HFFc6 (cell line): ENCODE data around the gene IRGQ. TPM values are rescaled to one million over a fixed set of nuclear protein-coding genes. Genes with fewer than 3 reads are reported as not detected.
"Not testable (repeated sequence)": the region's sequence is repeated elsewhere in the genome, so short reads cannot be mapped to it uniquely, and the experiment has no call there.

ENCODE experiments used
- DNase-seq: peaks from one replicate; pipeline ENCODE4 v3.0.0-alpha.2; 2018
- H3K27ac Mint-ChIP-seq: 2 replicates; pipeline ENCODE4 v1.8.0; 2020; ENCODE audit warnings: mild to moderate bottlenecking, mixed read lengths
- H3K27me3 Mint-ChIP-seq: 2 replicates; pipeline ENCODE4 v1.8.0; 2021; ENCODE audit warnings: mild to moderate bottlenecking, moderate library complexity, mixed read lengths; ENCODE audit not compliant: insufficient read depth
- H3K36me3 Mint-ChIP-seq: 2 replicates; pipeline ENCODE4 v1.8.0; 2021; ENCODE audit warnings: low read depth, mixed read lengths
- H3K4me1 Mint-ChIP-seq: 2 replicates; pipeline ENCODE4 v1.8.0; 2020; ENCODE audit warnings: low read depth, mixed read lengths
- H3K4me3 Mint-ChIP-seq: 2 replicates; pipeline ENCODE4 v1.8.0; 2020; ENCODE audit warnings: mild to moderate bottlenecking, moderate library complexity, mixed read lengths
- H3K9me3 Mint-ChIP-seq: 2 replicates; pipeline ENCODE4 v1.8.0; 2020; ENCODE audit warnings: mild to moderate bottlenecking, mixed read lengths
- total RNA-seq, 6 experiments: library from RNA; stranded (reverse); fragmentation: NEBNext Ultra II Directional; extraction: Animal tissue kit (Norgen Biotek cat#: 25700); gene quantifications; 2 replicates in 1 of 6; 3 replicates in 5 of 6; pipeline ENCODE4 v1.2.3, GENCODE V29; 2021
- TF ChIP-seq, protein P1 (sequence below): fragments of 200-600 bp; sonication (generic); IDR thresholded peaks from 2 replicates; pipeline ENCODE4 v1.5.0; 2021; ENCODE audit warnings: antibody characterized with exemption, mild to moderate bottlenecking

Gene IRGQ
- total RNA-seq, 6 experiments from 2014 or later = 19.5 to 24.7 (median 21.2) TPM

- Mint-ChIP-seq H3K4me3 (no peak overlapping the region), H3K4me1 (peaks cover 15% of the 10 kb centered on the region), H3K9me3 (no peaks in the 10 kb centered on the region), H3K36me3 (peaks cover 38% of the 10 kb centered on the region), H3K27ac (no peak overlapping the region), H3K27me3 (peaks cover 2% of the 10 kb centered on the region)
- no peak for DNase-seq
- TF ChIP-seq, protein P1, sequence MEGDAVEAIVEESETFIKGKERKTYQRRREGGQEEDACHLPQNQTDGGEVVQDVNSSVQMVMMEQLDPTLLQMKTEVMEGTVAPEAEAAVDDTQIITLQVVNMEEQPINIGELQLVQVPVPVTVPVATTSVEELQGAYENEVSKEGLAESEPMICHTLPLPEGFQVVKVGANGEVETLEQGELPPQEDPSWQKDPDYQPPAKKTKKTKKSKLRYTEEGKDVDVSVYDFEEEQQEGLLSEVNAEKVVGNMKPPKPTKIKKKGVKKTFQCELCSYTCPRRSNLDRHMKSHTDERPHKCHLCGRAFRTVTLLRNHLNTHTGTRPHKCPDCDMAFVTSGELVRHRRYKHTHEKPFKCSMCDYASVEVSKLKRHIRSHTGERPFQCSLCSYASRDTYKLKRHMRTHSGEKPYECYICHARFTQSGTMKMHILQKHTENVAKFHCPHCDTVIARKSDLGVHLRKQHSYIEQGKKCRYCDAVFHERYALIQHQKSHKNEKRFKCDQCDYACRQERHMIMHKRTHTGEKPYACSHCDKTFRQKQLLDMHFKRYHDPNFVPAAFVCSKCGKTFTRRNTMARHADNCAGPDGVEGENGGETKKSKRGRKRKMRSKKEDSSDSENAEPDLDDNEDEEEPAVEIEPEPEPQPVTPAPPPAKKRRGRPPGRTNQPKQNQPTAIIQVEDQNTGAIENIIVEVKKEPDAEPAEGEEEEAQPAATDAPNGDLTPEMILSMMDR = no peak
These were observed 6.7 kb downstream of the IRGQ start for GRCh38 chr19:43589277-43589676.

DNA sequence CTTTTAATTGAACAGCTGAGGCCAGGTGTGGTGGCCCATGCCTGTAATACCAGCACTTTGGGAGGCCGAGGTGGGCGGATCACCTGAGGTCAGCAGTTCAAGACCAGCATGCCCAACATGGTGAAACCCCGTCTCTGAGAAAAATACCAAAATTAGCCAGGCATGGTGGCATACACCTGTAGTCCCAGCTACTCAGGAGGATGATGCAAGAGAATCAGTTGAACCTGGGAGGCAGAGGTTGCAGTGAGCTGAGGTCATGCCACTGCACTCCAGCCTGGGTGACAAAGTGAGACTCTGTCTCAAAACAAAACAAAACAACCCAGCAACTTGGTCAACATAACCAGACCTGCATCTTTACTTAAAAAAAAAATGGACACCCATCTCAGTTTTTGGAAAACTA is 8.9 kb downstream of the IRGQ start:
- H3K27me3 Mint-ChIP-seq, H3K4me3 Mint-ChIP-seq, DNase-seq, H3K27ac Mint-ChIP-seq, H3K9me3 Mint-ChIP-seq, H3K4me1 Mint-ChIP-seq: not testable (repeated sequence)
- peaks cover 27% of the 10 kb centered on the region for H3K36me3 Mint-ChIP-seq

- TF ChIP-seq, protein P1 = no peak
- no peak overlapping the region for H3K27ac Mint-ChIP-seq
- DNase-seq = no peak
- H3K27me3 Mint-ChIP-seq = no peaks in the 10 kb centered on the region; the same call in none of the 2 replicates
- H3K4me1 Mint-ChIP-seq = 0 out of 2 replicates have a peak, but pooled peaks cover 7% of the 10 kb centered on the region
- no peak overlapping the region for H3K4me3 Mint-ChIP-seq
- no peaks in the 10 kb centered on the region for H3K9me3 Mint-ChIP-seq
- peaks cover 27% of the 10 kb centered on the region for H3K36me3 Mint-ChIP-seq
These were observed 9.6 kb downstream of the IRGQ start for GRCh38 chr19:43586346-43586745.

GRCh38 chr19:43584484-43584883 is 11.4 kb downstream of the IRGQ start:
- Mint-ChIP-seq H3K4me1 (0 out of 2 replicates have a peak, but pooled peaks cover 7% of the 10 kb centered on the region), H3K4me3 (no peak overlapping the region), H3K36me3 (peaks cover 20% of the 10 kb centered on the region), H3K27me3 (no peaks in the 10 kb centered on the region; the same call in 1 of the 2 replicates), H3K27ac (peak overlapping the region; percentile 19; the same call in 1 of the 2 replicates), H3K9me3 (no peaks in the 10 kb centered on the region)
- TF ChIP-seq, protein P1 = no peak
- DNase-seq = no peak

- no peak overlapping the region for H3K27ac Mint-ChIP-seq
- TF ChIP-seq, protein P1 = no peak
- no peak for DNase-seq
- no peaks in the 10 kb centered on the region for H3K9me3 Mint-ChIP-seq
- peaks cover 14% of the 10 kb centered on the region for H3K36me3 Mint-ChIP-seq
- H3K4me1 Mint-ChIP-seq = 0 out of 2 replicates have a peak, but pooled peaks cover 7% of the 10 kb centered on the region
- no peaks in the 10 kb centered on the region; the same call in 1 of the 2 replicates for H3K27me3 Mint-ChIP-seq
- no peak overlapping the region for H3K4me3 Mint-ChIP-seq
These were observed 13.4 kb downstream of the IRGQ start for GRCh38 chr19:43582495-43582894.

DNA sequence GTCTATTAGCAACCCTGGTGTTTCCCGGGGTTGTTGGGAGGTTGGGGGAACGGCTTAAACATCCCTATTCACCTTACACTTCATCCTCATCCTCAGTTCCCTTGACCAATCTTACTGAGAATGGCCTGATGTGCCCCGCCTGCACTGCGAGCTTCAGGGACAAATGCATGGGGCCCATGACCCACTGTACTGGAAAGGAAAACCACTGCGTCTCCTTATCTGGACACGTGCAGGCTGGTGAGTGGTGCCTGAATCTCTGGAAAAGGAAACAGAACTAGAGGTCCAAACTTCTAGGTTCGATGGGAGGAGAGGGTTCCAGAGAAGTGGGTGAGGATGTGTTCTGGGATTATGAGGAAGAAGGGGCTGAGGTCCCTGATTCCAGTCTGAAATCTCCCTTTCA is 14.5 kb downstream of the IRGQ start:
- H3K36me3 Mint-ChIP-seq = peaks cover 9% of the 10 kb centered on the region

More for the DNA sequence above, 14.5 kb downstream of the IRGQ start:
- no peaks in the 10 kb centered on the region for H3K9me3 Mint-ChIP-seq
- DNase-seq = no peak
- no peak overlapping the region for H3K4me3 Mint-ChIP-seq
- H3K27me3 Mint-ChIP-seq = peaks cover 4% of the 10 kb centered on the region; the same call in 1 of the 2 replicates
- TF ChIP-seq, protein P1 = no peak
- H3K4me1 Mint-ChIP-seq = 0 out of 2 replicates have a peak, but pooled peaks cover 7% of the 10 kb centered on the region
- no peak overlapping the region; the same call in 1 of the 2 replicates for H3K27ac Mint-ChIP-seq
